Fibroblast of villous mesenchyme (primary cell): ENCODE data around the gene OR51L1. TPM values are rescaled to one million over a fixed set of nuclear protein-coding genes. Genes with fewer than 3 reads are reported as not detected.

Experiments
- DNase-seq: peaks from one replicate; pipeline ENCODE4 v3.0.0-alpha.2; 2010; ENCODE audit warnings: low read depth
- H3K4me3 ChIP-seq: 2 replicates; pipeline ENCODE4 v1.5.1; 2011; ENCODE audit warnings: low read depth, mild to moderate bottlenecking, low read length
- total RNA-seq: library from RNA; depleted of rRNA; stranded (reverse); fragments of >200 nt; gene quantifications from 2 replicates; pipeline ENCODE4 v1.2.3, GENCODE V29; 2012
- TF ChIP-seq, protein P1 (sequence below): IDR thresholded peaks from 2 replicates; pipeline ENCODE4 v1.5.1; 2012; ENCODE audit warnings: low read depth, mild to moderate bottlenecking, low read length; ENCODE audit not compliant: insufficient read depth

OR51L1 gene
- total RNA-seq, 1 donor: not detected

DNA sequence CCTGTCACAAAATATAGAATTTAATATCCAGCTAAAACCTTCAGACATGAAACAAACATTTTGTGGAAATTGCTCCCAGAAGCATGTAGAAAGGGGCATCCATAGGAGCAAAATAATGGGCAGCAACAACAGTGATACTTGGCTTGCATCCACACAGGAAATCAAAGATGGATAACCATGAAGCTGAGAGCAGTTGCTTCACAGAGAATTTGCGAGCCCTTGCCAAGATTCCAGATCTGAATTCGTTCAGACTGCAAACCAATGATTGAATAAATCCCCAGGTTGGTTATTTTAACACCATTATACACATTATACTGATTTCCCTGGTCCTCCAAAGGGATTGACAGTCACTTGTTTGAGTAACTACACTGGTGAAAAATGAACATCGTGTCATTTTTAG is 15.6 kb upstream of the OR51L1 start:
- TF ChIP-seq, protein P1, sequence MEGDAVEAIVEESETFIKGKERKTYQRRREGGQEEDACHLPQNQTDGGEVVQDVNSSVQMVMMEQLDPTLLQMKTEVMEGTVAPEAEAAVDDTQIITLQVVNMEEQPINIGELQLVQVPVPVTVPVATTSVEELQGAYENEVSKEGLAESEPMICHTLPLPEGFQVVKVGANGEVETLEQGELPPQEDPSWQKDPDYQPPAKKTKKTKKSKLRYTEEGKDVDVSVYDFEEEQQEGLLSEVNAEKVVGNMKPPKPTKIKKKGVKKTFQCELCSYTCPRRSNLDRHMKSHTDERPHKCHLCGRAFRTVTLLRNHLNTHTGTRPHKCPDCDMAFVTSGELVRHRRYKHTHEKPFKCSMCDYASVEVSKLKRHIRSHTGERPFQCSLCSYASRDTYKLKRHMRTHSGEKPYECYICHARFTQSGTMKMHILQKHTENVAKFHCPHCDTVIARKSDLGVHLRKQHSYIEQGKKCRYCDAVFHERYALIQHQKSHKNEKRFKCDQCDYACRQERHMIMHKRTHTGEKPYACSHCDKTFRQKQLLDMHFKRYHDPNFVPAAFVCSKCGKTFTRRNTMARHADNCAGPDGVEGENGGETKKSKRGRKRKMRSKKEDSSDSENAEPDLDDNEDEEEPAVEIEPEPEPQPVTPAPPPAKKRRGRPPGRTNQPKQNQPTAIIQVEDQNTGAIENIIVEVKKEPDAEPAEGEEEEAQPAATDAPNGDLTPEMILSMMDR: no peak
- DNase-seq: no peak
- no peak overlapping the region for H3K4me3 ChIP-seq

DNA sequence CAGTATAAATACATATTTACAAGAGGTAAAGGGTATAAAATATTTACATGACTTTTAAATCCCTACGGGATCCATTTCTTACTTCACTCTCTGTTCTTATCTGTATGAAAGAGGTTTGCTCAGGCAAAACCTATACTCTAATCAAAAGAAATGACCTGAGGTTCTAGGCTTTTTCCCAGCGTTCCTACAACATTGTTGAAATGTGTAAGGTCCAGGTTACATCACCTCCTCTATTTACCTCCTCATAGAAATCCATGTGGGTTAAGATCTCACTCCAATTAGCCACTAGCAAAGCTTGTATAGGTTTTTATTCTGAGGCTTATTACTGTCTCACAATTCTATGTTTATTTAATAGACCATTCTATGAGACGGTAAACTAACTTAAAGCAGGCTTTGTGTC is 12.0 kb upstream of the OR51L1 start:
- H3K4me3 ChIP-seq: no peak overlapping the region
- DNase-seq: no peak
- TF ChIP-seq, protein P1: no peak

DNA sequence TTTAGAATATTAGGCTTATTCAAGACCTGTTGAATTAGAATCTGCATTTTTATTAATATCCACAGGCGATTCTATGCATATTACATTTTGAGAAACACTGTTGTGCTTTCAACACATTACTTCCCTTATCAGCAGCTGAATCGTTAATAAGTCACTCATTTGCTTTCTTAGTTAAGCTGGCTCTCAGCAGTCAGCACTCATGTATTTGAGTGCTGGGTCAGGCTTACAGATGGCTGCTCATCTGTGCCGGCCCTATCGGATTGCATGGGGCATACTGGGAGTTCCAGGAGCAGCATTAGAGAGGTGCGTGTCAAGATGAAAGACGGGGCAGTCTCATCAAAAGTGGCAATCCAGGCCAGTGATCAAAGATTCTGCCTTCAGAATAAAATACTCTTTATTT is 10.8 kb upstream of the OR51L1 start:
- DNase-seq: no peak
- TF ChIP-seq, protein P1: no peak
- H3K4me3 ChIP-seq: no peak overlapping the region

GRCh38 chr11:4991060-4991459 is 3.6 kb upstream of the OR51L1 start:
- TF ChIP-seq, protein P1: peak; percentile 36
- no peak overlapping the region for H3K4me3 ChIP-seq
- DNase-seq: peak; percentile 5

GRCh38 chr11:5004424-5005274 is 10.0 kb downstream of the OR51L1 start:
- peak; percentile 57 for DNase-seq
- TF ChIP-seq, protein P1: peak; percentile 60
- H3K4me3 ChIP-seq: no peak overlapping the region

DNA sequence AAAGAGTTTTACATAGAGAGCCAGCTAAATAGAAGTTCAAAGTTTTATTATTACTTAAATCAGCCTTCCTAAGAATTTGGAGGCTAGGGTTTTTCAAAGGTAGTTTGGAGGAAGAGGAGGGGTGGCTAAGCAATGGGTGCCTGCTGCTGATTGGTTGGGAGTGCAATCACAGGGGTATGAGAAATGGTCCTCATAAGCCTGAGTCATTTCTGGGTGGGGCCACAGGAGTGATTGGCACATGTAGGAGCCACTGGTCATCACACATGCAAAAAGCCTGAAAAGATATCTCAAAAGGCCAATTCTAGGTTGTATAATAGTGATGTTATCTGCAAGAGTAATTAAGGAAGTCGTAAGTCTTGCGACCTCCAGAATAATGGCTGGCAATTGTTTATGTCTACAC is 12.9 kb downstream of the OR51L1 start:
- H3K4me3 ChIP-seq: no peak overlapping the region
- DNase-seq: no peak
- TF ChIP-seq, protein P1: no peak

DNA sequence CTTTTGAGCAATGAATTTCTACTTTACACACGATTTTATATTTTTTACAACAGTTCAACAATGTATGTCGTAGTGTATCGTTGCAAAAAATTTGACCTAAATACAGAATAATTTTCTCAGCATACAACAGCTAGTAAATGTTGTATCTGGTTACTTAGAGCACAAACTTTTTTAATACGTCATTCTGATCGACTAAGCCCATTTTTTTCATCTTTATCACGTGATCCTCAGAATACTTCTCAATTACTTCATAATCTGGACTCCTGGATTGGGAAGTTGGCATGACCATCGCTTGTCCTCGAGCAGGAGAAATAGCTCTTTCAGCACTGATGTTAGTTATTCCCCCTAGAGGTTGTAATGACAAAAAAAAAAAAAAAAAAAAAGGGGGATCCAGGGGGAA is 16.6 kb downstream of the OR51L1 start:
- TF ChIP-seq, protein P1: no peak
- no peak overlapping the region for H3K4me3 ChIP-seq
- no peak for DNase-seq
